Measurements from ENCODE around the gene ARL13B.
"Not testable (repeated sequence)": the region's sequence is repeated elsewhere in the genome, so short reads cannot be mapped to it uniquely, and the experiment has no call there.

ARL13B gene

DNA sequence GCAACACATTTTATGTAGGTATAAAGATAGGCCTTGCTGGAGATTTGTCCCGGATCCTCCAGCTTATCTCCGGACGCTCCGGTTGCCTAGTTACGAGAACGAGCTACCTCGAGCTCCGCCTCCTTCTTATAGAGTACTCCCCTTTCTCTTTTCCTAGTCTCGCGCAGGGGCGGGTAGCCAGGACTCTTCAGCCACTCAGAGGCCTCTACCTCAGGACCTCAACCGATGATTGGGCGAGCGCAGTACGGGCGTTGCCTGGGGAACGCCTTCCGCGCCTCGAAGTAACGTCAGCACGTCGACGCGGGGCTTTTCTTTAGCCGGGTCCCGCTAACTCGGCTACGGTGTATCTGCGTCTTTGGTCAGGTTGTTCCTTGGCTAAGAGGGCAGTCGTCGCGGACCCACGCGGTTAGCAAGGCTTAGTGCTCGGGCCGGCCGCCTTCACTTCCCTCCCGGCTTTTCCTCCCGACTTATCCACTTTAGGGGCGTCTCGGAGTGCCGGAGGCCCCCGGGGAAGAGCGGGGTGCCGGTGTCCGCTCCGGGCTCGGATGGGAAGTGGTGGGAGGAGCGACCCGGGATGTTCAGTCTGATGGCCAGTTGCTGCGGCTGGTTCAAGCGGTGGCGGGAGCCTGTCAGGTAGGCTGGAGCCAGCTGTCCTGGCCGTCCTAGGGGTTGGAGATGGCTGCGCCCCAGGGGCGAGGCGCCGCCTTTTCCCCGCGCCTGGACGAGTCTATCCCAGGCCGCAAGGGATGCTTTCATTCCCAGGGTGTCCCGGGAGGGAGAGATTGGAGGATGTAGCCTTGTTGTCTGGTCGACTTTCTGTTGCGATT, at the start of gene ARL13B:
Gene ARL13B (plus strand): TSS at position 306 of the 827 bp plus-strand sequence. CDS start 269 bp downstream, at position 575.
- peak; percentile 98 for DNase-seq

DNA sequence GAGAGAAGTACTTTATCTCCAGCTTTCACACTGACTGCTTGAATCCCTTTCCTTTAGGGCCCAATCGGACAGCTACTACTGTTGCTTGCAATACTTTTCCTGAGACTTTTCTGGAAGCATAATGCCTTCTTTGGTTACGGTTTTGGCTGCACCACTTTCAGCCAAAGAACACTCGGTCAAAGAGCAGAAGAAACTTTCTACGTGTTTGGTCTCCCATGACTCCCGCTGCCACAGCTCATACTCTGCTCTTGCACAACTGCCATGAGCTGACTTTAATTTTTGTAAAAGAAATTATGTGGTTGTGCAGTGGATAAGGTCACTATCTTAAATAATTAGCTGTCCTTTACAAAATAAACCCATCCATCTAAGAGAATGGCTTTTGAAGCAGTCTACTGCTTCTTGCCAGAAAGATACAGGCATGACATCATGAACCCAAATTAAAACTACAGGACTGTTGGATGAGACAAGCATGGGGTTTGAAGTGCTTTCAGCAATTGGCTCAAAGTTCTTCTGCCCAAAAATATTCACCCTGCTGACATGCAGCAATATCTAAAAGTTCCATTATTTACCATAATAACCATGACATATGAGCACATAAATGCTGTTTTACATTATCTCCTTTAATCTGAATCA, 48.2 kb upstream of the ARL13B start:
- DNase-seq, result no peak

DNA sequence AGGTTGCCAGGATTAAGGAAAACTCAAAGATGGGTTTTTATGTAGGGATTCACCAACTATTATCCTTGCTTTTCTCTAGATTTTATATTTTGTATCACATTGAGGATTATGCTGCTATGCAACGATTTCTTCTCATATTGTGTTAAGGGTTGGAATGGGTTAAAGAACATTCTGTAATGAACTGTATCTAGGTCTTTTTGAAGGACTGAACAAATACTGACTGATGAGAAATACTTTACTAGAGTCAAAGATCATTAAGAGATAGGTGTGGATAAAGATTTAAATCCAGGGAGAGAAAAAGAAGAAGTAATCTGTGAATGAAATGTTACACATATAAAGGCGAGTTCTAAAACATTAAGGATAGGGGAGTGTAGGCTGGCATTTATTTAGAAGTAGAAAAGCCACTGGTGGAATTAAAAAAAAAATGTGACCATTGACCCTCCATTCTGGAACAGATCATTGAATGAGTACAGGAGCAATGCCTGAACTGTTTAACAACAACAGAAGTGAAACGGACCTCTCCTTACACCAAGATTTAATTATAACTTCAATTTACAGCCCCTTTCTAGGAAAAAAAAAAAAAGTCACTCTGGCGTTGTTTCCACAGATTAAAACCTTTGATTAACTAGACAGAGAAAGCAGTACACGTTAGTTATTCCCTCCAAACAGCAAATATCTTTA, 45.4 kb upstream of the ARL13B start:
- no peak for DNase-seq

DNA sequence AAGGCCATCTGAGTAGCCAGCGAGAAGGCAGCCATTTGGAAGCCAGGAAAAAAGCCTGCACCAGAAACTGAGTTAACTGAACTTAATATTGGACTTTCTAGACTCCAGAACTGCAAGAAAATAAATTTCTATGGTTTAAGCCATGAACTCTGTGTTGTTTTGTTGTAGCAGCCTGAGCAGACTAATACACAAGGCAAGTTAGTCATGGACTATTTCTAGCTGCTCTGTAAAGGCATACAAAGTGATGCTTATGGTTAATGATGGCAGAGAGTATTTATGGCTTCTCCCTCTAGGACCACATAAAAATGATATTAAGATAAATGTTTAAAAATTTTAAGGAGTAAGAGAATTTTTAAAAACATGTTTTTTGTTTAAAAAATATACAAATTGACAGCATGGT, 43.4 kb upstream of the ARL13B start:
- DNase-seq, result no peak

DNA sequence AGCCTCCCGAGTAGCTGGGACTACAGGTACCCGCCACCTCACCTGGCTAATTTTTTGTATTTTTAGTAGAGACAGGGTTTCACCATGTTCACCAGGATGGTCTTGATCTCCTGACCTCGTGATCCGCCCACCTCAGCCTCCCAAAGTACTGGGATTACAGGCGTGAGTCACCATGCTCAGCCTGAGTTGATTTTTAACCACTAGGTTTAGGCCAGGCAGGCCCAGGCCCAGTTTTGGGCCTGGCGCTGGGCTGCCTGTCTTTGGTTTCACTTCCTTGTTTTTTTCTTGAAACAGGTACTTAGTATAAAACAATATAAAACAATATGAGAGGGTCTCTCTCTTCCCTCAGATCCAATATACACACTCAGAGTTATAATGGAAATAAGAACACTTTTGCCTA, 42.5 kb upstream of the ARL13B start:
- not testable (repeated sequence) for DNase-seq

DNA sequence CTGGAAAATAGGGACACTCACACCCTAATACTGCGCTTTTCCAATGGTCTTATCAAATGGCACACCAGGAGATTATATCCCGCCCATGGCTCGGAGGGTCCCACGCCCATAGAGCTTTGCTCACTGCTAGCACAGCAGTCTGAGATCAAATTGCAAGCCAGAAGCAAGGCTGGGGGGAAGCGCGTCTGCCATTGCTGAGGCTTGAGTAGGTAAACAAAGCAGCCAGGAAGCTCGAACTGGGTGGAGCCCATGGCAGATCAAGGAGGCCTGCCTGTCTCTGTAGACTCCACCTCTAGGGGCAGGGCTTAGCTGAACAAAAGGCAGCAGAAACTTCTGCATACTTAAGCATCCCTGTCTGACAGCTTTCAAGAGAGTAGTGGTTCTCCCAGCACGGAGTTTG, 30.0 kb upstream of the ARL13B start:
- not testable (repeated sequence) for DNase-seq

DNA sequence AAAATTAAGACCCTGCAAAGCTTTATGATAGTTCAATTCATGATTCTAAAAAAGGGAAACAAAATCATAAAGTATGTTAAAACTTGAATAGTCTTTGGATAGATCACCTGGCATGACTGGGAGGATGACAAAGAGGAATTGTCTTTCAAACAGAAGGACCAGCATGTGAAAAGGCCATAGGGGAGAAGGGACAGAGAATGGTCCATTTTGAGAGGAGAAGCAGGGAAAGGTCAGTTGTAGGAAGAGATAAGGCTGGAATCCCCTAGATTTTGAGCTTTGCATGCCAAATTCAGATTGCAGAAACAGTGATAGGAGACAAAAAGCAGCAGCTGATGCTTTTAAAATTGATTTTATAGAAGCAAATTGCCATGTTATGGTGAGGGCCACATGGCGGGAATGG, 18.9 kb upstream of the ARL13B start:
- DNase-seq, result no peak

DNA sequence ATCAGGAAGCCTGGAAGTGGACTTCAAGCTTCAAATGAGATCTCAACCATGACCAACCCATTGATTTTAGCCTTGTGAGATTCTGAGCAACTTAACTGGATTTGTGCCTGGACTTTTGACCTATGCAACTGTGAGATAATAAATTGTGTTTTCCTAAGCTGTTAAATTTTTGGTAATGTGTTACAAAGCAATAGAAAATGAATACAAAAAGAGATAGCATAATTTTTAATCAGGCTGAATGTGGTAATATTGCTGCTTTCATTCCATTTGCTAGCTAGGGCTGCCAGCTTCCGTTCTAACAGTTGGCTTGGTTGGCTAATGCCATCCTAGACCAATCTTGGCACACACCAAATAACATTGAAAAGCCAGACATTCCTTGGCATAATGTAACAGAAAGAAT, 18.5 kb upstream of the ARL13B start:
- no peak for DNase-seq

DNA sequence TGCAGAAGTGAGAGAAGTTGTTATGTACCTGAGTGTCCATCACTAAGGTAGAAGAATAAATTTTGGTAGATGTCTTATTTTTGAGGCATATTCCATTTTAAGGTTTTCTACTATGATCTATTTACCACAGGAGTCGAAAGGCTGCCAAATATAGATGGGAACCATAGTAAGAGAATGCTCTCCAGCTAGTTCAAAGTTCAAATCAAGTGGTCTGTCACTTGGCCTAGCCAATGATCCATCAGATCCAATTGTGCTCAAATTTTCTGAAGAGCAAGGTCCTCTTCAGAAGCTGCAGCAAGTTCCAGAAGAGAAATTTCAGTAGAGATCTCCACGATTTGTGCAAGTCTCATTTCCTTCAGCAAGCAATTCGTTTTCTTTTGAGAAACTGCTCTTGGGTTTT, 17.2 kb upstream of the ARL13B start:
- DNase-seq, result no peak

DNA sequence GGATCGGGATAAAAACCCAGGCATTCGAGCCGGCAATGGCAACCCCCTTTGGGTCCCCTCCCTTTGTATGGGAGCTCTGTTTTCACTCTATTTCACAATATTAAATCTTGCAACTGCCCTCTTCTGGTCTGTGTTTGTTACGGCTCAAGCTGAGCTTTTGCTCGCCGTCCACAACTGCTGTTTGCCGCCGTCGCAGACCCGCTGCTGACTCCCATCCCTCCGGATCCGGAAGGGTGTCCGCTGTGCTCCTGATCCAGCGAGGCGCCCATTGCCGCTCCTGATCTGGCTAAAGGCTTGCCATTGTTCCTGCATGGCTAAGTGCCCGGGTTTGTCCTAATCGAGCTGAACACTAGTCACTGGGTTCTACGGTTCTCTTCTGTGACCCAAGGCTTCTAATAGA, 14.8 kb upstream of the ARL13B start:
- not testable (repeated sequence) for DNase-seq

DNA sequence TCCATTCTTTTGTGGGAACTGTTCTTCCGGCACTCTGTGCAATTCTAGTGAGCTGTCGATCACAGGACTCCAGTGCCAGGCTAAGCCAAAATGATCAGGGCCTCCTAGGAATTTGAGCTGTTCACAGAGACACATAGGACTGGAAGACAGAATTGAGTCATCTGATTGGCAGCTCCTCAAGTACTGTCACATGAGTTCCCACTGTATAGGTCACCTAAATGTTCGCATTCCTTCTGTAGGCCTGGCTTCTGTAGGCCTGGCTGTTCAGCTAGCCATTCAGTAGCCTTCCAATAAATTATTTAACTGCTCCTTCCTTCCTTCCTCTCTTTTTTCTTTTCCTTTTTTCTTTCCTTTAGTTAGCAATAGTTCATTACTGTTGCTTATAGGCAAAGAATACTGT, 10.5 kb upstream of the ARL13B start:
- no peak for DNase-seq

DNA sequence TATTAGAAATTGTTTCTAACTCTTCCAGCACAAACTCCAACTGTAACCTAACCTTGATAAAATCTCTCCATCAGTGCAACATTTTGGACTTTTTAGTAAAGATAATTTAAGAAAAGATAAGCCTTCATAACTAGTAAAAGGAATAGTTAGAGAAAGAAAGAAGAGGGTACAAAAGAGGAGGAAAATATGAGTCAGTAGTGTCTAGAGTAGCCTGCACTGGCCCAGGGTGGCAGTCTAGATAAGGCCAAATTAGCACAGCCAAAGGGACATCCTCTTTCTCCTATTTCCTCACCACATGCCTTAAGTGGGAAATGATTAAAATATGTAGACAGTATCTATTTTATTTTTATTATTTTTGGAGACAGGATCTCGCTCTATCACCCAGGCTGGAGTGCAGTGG, 10.0 kb upstream of the ARL13B start:
- no peak for DNase-seq

DNA sequence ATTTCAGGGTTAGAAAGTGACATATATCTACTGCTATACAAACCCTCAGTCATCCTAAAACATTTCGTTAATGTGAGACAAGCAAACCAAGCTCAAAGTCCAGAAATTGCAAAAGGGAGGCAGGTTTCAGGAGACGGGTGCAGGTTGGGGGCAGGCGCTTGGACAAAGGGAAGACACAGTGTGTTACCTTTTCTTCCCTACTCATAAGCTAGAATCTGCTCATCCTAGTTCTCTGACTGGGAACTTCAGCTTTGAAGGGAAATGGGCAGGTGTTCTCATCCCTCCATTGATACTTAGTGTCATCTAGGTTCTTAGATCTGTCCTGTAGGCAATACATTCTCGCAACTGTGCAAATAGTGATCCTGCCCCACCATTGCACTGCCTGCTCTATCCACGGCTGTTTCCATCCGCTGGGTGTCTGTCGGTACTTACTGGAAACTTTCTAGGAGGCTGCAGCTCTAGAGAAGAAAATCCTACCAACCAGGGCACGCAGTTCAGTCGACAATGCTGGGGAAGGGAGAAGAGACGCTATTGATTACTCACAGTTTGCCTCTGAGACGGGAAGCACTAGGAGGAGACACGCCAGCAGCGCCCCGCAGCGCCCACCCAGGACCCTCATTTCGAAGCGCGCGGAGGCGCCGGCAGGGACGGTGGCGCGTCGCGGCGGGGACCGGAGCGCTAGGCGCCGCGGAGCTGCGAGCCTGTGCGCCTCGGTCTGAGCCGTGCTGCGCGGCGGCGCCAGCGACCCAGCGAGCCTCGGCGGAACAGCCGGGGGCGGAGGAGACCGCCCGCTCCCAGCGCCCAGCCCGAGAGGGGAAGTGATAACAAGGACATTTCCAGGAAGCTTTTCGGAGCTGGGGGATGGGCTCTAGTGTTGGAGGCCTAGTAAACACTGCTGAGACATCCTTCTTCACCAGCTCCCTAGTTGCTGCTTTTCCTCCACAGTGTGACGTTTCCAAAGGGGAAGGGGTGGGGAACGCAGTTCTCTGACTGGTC, 6.5 kb upstream of the ARL13B start, which contains the start of gene PROS1:
Gene PROS1 (minus strand): TSS at position 766 of the 996 bp plus-strand sequence. CDS start 147 bp downstream, at position 619.
- DNase-seq, result peak; percentile 91

DNA sequence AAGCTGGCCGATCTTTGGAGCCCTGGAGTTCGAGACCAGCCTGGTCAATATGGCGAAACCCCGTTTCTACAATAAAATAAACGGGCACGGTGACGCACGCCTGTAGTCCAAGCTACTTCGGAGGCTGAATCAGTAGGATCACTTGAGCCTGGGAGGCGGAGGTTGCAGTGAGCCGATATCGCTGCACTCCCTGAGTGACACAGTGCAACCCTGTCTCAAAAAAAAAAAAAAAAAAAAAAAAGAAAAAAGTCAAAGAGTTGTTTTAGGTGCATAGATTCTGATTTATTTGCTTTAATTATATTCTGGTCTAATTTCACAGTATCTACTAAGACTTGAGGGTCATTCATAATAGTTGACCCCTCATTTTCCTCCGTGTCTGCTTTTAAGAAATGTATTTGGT, 1.7 kb downstream of the ARL13B start:
- DNase-seq, result no peak

DNA sequence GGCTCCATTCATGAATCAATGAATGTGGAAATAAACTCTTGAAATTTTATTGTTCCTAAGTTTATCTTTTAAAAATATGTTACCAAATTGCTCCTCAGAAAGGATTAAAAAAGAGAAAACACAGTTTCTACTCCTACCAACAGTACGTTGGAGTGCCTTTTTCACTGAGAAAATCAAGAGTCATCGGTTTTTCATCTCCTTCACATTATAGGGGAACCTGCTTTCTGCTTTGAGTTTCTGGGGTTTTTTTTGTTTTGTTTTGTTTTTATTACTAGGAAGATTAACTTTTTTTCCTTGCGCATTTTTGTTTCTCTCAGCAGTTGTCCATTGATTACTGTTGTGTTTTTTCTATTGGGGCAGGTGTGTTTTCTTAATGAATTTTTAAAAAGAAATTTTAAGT, 3.5 kb downstream of the ARL13B start:
- DNase-seq, result no peak

DNA sequence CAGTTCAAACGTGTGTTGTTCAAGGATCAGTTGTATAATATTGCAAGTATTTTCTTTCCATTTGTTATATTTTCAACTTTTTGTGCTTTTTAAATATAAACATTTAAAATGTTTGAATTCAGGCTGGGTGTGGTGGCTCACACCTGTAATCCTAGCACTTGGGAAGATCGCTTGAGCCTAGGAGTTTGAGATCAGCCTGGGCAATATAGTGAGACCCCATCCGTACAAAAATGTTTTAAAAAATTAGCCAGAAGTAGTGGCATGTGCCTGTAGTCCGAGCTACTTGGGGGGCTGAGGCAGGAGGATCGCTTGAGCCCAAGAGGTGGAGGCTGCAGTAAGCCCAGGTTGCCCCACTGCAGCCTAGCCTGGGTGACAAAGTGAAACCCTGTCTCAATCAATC, 4.7 kb downstream of the ARL13B start:
- DNase-seq, result no peak

DNA sequence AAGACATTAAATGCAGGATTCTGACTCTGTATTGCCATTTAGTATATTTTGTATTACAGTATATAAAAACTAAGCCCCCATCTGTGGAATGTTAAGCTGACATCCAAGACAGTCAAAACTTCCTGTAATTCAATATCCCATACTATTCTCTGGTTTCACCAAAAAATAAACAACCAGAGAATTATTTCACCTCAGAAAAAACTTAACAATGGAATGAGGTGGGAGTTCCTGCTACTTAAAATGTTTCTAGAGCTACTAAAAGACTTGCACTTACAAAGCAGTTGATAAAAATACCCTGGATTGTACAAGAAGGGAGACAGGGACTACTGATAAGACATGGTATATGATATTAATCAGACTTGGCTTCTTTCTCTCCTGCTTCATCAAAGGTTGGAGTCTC, 8.3 kb downstream of the ARL13B start:
- DNase-seq, result no peak

DNA sequence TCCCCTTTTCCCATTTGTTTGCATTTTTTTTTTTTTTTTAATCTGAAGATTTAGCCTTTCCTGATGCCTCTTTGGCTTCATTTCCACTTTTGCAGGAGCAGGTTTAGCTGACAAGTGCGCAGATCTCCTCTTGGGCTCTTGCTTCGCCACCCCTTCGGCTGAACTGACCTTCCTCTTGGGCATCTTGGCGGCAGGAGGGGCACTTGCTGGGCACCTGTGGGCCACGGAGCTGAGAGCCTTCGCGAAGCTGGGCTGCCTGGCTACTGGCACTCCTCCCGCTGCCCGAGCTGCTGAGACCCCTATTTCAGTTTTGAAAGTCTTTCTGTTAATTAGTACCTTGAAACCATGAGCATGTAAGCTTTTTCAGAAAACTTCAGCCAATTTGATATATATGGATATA, 8.8 kb downstream of the ARL13B start:
- DNase-seq, result no peak

DNA sequence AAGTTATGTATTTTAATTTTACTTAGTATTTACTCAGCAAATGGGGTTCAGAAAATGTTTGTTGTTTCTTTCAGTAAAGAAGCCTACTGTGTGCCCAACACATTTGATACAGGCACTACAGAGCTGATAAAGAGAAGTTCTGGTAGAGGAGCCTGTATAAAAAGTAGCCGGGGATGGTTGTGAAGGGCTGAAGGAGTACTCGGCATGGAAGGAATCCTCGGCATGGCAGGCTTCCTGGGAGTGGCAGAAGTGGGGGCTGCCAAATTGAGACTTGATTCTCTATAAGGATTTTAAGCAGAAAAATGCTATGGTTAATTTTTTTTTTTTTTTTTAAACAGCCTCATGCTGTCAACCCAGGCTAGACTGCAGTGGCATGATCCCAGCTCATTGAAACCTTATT, 9.3 kb downstream of the ARL13B start:
- no peak for DNase-seq

DNA sequence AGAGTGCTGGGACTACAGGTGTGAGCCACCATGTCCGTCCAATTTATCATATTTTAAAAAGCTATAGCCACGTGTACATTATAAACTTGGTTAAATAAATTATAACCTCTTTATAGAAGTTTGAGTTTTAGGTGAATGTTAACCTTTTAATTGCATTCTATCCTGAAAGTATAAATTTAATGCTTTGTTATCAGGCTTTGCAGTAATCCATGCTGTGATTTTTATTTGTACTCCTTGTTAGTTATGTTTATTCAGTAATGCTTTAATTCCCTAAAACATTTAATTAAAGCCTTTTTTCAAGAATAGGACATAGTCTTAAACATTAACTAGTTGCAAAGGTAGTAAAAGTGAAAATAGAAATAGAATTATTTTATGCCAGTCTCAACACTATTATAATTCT, 11.7 kb downstream of the ARL13B start:
- DNase-seq, result no peak

DNA sequence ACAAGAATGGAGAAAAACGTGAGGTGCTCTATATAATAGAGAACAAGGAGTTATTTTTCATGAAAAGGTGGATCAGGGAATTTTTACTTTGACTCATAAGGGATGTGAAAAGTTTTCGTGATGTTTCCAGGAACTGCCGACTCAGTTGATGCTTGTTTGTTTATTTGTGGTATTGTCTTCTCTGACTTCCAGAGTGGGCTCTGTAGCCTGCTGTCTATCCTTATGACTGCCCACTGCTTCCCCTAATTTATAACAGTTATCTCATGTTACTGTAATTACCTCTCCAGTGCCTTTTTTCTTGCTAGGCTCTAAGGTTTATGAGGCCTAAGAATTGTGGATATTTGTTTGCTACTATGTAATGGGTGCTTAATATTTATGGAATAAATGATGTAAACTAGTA, 12.3 kb downstream of the ARL13B start:
- no peak for DNase-seq

DNA sequence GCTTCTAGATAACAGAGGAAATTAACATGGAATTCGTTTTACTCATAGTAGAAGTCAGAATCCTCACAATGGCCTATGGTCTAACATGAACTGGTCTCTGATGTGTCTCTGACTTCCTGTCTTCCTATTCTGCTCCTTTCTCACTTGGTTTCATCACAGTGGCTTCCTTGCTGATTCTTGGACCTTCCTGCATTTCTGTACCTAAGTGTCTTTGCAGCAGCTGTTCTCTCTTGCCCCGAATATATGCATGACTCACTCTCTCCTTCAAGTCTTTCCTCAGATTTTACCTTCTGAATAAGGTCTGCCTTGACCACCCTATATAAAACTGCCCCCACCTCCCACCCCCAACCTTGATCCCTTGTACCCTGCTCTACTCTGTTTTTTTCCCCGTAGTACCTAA, 14.1 kb downstream of the ARL13B start:
- no peak for DNase-seq

DNA sequence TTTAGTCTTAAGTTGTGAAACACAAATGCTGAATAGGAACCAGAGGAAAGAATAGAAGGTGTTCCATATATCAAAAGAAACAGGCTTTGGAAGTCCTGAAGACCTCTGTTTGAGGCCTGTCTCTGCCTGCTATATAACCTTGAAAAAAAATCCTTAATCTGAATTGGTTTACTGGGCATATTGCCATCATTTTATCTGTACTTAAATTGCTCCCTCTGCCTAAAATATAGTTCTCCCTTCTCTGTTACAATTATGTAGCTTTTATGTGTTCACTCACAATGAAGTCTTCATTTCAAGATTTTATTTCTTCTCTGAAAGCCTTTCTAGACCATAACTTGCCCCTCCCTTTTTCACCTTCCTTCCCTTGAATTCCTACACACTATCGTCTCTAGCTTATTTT, 21.2 kb downstream of the ARL13B start:
- DNase-seq, result no peak

All from left hindlimb (tissue), 1 donor.